ENCODE measurements around the gene TPM4.

GRCh38 chr19:16031872-16032200 is 44.5 kb upstream of the TPM4 start:
- TF ChIP-seq POLR2A (IDR thresholded peaks at IDR 0.05; ENCODE audit: low read length) (no peak), GATA1 (IDR thresholded peaks at IDR 0.05; ENCODE audit: low read depth, low read length) (no peak)
